Measurements from ENCODE around the gene SPRY1.

SPRY1 gene, protein sequence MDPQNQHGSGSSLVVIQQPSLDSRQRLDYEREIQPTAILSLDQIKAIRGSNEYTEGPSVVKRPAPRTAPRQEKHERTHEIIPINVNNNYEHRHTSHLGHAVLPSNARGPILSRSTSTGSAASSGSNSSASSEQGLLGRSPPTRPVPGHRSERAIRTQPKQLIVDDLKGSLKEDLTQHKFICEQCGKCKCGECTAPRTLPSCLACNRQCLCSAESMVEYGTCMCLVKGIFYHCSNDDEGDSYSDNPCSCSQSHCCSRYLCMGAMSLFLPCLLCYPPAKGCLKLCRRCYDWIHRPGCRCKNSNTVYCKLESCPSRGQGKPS

GRCh38 chr4:123396307-123397143 lies at the start of gene SPRY1:
TSS of gene SPRY1 (plus strand) at chr4:123396795. CDS start at chr4:123401592, 4,797 bp downstream.
- DNase-seq (ENCODE audit: low spot score) = peak; percentile 83

- DNase-seq (ENCODE audit: low spot score) = no peak
These were observed 49.6 kb upstream of the SPRY1 start for GRCh38 chr4:123346951-123347350.

- no peak for DNase-seq (ENCODE audit: low spot score)
These were observed 47.6 kb upstream of the SPRY1 start for GRCh38 chr4:123348946-123349345.

DNA sequence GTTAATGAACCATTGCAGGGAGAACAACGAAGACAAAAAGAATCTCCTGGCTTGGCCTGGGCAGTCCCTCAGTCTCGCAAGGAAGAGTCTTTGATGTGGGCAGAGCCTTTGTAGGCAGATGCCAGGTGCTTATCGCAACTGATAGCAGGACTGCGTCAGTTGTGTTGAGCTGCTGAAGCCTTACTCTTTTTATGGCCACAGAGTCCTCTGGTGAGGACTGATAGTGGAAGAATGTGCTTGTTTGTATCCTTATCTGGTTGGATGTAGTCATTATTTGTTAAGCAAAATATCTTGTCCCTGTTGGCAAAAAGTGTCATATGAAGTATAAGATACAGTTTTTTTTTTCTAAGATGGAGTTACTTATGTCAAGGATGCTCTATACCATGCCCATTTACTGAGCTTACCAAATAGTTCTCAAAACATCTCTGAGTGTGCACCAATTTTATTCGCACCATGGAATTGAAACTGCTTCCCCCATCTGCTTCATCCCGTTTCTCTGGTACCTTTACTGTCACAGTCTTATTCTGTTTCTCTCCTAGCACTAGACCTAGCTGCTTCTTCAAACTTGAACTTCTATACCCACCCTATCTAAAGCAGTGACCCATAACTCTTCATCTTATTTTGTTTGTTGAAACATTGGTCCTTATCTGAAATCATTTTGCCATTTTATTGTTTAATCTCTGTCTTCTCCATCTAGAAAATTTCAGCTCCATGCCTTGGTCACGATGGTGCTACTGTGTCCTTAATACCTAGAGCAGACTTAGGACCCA lies 47.0 kb upstream of the SPRY1 start:
- DNase-seq (ENCODE audit: low spot score) = no peak

DNA sequence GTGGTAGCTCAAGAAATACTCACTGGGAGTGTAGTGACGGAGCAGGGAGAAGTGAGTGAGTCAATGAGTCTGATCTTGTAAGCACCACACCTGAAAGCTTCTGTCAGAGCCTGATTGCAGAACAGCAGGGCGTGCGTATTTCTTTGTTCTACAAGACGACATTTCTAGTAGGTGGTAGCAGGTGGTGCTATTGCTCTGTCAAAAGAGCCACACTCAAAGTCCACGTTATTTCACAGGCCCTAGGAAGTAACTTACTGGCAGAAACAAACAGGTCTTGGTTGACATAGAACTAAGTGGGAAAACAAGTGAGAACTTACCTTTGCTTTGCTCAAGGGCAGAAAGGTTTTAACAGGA lies 46.4 kb upstream of the SPRY1 start:
- no peak for DNase-seq (ENCODE audit: low spot score)

- no peak for DNase-seq (ENCODE audit: low spot score)
These were observed 45.9 kb upstream of the SPRY1 start for GRCh38 chr4:123350726-123351125.

DNA sequence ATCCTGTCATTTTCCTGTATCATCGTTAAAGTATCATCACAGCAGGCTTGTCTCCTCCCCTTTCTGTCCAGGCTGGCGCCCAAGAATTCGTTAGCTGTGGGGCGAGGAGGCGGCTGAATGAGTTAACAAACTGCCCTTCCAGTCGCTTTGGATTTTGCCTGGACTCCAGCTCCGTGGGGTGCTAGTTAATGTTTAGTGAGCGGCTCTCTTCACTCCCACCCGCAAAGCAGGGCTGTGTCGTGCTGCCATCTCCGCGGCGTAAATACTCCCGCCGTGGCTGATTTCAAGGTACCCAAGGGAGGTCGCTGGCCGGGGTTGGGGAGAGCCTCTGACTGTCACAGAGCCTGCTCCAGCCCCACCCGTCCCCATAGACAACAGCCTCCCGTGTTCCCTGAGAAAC lies 44.9 kb upstream of the SPRY1 start:
- no peak for DNase-seq (ENCODE audit: low spot score)

GRCh38 chr4:123352240-123352945 lies 44.2 kb upstream of the SPRY1 start:
- DNase-seq (ENCODE audit: low spot score) = peak; percentile 32

DNA sequence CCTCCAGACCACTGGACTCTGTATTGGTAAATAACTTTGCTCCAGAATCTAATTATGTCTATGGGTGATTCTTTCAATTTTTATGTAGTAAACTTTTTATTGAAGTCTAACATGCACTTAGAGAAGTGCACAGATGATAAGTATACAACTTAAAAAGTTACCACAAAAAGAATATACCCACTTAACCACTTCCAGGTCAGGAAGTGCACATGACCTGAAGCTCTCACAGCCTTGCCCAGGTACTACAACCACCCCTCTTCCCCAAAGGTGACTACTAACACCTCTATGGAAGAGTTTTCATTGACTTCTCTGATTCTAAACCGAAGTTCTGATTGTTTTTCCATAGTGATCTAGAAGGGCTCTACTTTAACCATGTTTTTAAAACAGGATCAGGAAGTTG lies 43.6 kb upstream of the SPRY1 start:
- no peak for DNase-seq (ENCODE audit: low spot score)

DNA sequence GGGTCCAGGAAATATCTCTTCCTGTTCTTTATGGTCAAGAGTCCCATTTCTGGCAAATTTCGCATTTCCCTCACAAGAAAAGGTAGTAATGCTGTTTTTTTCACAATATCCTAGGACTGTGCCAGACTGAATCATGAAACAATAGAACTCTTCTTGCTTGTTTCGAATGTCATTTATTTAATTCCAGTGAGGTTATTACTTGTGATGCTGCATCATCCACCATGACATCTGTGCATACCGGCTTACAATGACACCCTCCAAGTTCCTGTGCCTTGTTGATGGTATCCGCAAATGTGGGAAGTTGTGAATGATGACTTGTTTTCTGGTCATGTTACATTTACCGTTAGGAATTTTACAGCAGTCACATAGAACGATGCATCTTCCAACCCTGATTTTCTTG lies 42.9 kb upstream of the SPRY1 start:
- DNase-seq (ENCODE audit: low spot score) = no peak

- DNase-seq (ENCODE audit: low spot score) = no peak
These were observed 41.9 kb upstream of the SPRY1 start for GRCh38 chr4:123354701-123355100.

DNA sequence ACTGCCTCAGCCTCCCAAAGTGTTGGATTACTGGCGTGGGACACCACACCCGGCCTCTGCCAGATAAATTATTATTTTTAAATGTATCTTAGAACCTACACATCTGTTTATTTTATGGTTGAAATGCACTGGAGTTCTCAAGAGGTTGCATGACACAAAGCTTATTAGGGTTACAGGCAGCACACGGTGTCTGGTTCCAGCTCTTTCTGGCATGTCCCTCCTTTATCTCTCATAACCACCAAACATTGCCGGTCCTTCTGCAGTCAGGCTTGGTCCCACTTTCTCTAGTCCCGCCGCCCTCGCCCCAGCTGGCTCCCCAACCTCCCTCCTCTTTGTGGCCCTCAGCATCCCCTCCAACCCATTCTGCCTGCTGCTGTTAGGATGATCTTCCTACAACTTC lies 39.7 kb upstream of the SPRY1 start:
- DNase-seq (ENCODE audit: low spot score) = no peak

DNA sequence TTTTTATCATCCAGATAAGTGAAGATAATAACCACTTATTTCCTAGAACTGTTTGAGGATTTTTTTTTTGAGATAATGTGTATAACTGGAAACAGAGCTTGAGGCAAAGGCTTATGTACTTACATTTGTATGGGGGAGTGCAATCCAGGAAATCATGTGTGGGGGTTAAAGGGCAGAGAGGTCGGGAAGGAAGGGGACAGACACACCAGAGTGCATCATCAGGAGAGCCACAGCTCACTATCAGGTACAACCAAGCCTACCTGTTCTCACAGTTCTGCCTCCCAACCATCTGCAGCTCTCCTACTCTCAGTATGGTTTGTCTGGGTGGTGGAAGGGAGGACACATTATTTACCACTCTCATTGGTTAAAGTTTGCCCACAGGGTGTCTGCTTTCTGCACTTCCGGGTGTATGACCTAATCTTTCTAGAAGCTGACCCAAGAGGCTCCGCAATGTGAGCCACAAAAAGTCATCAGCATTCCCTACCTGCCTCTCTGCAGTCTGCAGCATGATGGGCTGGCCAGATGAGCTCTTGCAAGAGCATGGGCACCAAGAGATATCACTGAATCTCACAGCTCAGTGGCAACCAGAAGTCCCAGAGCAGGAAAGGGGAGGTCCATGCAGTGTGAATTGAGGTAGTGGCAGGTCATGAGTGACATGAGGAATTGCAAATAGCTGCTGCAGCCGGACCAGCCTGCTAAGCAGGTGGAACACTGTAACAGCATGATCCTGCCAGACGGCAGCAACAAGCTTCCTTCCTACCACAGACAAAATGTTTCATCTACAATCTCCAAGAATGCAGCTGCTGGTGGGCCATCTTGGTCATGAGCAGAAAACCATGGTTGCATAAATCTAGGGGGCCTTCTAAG lies 36.9 kb upstream of the SPRY1 start:
- DNase-seq (ENCODE audit: low spot score) = no peak

GRCh38 chr4:123361195-123361861 lies 35.3 kb upstream of the SPRY1 start:
- no peak for DNase-seq (ENCODE audit: low spot score)

- no peak for DNase-seq (ENCODE audit: low spot score)
These were observed 34.5 kb upstream of the SPRY1 start for GRCh38 chr4:123362103-123362502.

GRCh38 chr4:123363729-123364128 lies 32.9 kb upstream of the SPRY1 start:
- no peak for DNase-seq (ENCODE audit: low spot score)

- DNase-seq (ENCODE audit: low spot score) = no peak
These were observed 31.7 kb upstream of the SPRY1 start for GRCh38 chr4:123364906-123365305.

GRCh38 chr4:123365412-123365811 lies 31.2 kb upstream of the SPRY1 start:
- no peak for DNase-seq (ENCODE audit: low spot score)

GRCh38 chr4:123366144-123366748 lies 30.3 kb upstream of the SPRY1 start:
- no peak for DNase-seq (ENCODE audit: low spot score)

DNA sequence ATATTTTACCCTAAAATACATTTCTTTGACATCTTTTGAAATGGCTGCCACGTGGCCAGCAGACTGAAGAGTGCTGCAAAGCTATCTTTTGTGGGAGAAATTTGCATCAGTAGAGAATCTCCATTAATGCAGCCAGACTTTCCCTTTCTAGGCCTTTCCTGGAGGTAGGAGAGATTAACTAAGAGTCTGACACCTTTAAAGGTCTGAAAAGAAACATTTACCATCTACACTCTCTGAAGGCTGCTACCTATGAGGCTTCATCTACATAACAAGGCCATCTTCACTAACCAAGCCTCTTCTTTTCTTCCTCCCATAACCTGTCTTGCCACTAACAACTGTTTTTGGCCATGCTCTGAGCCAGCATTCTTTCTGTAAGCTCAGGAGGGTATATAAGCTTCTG lies 17.8 kb upstream of the SPRY1 start:
- DNase-seq (ENCODE audit: low spot score) = no peak
